HG03575 (cell line): ENCODE measurements around the gene CATSPER3.

Experiments used
- ATAC-seq: cut with Tn5 transposase; IDR thresholded peaks from one replicate; pipeline ENCODE4 v1.9.1; 2021; ENCODE audit not compliant: unreplicated experiment, insufficient number of reproducible peaks, low FRiP score; ENCODE audit errors: extremely low read depth

Gene CATSPER3

GRCh38 chr5:135037519-135038204 lies 70.0 kb downstream of the CATSPER3 start:
- no peak for ATAC-seq

DNA sequence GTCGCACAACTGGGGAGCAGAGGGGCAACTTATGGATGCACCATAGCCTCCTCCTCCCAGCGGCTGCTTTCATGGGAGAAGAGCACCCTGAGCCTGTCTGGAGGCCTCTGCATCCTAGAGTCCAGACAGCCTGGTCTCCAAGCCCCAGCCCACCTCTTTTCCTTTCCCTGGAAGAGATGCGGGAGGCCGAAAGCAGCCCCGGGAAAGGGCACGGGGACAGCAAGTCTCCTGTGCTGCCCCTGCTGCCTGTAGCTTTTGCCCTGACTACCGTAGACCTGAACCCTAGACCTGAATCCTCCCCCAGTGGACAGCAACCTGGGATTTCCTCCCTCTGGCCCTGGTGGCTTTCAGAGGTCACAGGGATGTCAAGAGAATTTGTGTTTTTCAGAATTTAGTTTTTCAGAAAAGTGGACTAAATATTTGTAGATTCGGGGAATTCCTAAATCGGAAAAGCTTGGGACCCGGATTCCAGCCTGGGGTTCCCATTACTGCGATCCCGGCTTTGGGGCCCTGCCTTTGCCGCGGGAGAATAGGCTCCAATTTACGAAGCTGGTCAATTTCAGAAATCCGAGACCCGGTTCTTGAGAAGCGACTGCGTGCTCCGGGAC lies 70.6 kb downstream of the CATSPER3 start:
- no peak for ATAC-seq

DNA sequence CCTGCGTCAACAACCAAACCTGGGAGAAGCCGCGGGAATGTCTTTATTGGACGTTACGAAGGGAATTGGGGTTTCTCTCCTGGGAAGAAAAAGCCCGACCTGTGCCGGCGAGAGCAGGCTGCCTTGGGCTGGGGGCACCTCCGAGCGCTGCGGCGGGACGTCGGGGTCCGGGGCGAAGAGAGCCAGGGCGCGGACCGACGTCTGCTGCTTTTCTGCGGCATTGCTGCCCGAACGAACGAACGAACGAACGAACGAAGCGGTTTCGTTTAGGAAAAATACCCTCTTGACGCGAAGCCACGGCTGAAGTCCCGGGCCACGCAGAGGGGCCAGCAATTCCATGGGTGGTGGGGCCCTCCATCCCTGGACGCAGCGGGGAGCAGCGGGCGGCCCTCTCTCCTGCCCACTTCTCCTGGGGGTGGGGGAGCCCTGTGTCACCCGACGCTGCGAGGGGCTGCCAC lies 71.1 kb downstream of the CATSPER3 start:
- ATAC-seq = no peak

GRCh38 chr5:135039271-135040033 lies 71.7 kb downstream of the CATSPER3 start:
- no peak for ATAC-seq

- no peak for ATAC-seq
Observed at GRCh38 chr5:135040034-135040332, 72.3 kb downstream of the CATSPER3 start.

DNA sequence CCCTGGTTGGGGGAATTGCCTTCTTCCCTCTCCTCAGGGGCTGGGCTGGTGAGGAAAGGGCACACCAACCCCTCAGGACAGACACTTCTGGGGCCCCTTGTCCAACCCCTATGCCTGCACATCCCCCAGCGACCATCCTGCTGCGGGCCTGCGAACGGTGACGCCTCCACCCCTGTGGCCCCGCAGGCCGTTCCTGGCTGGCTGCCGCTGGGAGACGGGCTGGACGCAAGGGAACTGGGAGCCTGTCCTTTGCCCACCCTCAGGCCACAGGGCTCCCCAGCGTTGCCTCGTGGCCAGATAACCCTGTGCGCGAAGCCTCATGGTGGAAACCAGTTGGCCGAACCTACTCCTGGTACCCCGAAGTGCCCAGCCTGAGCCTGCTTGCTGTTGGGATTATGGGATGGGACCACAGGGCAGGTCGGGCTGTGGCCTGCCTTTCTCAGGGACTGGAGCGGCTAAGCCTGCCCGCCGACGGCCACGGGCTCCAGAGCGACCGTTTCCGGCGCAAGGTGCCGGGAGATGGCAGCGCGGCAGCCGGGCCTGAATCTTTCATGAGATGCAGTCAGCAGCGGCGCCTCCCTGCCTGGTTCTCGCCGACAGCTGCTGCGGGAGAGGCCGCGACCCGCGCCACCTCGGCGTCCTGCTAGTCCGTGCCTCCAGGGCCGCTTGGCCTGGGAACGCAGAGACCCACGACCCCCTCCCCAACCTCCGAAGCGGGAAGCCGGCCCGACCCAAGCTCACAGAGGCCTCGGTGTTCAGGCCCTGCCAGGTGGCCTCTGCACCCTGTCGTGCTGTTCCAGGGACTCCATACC lies 72.8 kb downstream of the CATSPER3 start:
- ATAC-seq = no peak

DNA sequence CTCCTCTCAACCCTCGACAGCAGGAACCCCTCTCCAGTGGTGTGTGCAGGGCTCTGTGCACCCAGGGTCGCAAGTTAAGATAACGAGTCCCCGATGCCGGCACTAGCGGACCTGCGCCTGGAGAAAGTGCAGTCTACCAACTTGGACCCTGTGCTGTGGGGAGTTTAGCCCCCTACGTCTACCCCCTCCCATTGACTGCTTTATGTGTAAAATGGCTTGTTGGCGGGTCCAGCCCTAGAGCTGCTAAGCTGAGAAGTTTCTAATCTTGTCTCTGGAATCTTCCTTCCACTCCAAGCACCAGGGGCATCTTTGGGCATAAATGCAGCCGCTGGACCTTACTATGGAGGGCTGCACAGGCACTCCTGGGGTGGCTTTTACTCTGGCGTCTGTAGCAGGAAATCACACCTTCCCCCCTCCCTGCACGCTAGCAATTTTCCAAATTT lies 73.5 kb downstream of the CATSPER3 start:
- ATAC-seq = no peak

DNA sequence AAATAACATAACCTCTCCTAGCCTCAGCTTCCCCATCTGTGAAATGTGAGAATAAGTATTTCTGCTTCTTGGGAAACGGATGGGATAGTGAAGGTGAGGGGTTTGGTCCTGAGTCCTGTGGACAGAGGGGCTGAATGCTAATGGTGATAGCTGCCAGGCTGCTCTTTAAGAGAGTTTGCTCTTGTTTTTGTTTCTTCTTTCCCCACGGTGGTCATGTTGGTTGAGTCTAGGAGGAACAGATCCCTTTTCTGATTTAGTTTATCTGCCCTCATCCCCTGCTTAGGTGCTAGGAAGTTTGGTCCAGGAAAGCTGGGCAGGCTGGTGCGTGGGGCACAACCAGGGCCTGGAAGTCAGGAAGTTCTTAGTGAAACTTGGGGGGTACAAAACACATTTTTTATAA lies 74.0 kb downstream of the CATSPER3 start:
- no peak for ATAC-seq

GRCh38 chr5:135042595-135042994 lies 74.9 kb downstream of the CATSPER3 start:
- no peak for ATAC-seq

DNA sequence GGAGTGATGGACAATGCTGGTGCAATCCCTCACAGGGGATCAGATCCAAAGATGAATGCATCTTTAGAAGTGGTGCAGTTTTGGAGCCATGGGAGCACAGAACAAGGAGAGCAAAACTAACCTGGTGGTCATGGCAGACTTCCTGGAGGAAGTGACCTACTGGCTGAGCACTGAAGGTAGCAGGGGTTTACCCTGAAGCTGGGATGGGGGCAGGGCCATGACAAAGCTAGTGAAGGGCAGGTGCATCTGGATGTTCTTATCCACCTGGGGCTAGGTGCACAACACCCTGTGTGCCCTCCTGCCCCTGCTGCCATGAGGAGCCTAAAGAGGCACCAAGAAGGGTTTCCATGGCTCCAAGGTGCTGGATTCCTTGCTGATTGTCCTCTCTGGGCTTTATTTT lies 77.8 kb downstream of the CATSPER3 start:
- ATAC-seq = no peak

DNA sequence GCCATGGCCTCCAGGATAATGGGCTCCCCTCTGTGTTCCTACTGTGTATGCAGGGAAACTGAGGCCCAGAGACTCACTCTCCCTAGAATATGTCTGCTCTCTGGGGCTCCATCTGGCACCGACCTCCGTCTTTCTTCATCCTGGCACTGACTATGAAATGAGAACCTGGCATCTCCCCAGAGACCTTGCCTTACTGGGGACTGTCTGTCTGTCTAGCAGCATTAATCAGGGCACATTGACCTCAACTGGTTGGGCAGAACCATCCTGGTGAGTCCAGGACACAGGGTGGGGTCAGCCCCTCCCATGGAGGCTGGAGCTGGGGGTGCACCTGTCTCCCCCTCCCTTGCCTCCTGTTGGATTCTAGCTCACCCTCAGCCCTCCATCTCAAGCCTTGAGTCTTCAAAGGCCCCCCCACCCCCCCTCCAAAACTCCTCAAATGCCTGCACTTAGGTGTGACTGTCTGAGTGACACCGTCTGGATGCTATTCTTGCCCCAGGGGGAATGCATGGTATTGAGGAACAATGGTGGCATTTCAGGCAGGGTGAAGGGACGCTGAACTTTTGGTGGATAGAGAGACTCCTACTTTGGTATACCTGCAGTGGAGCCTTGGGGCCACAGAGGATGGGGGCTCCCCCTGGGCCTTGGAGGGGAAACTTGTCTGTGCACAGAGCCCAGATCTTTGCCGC lies 79.1 kb downstream of the CATSPER3 start:
- ATAC-seq = no peak

- no peak for ATAC-seq
Observed at GRCh38 chr5:135047347-135047695, 79.6 kb downstream of the CATSPER3 start.

DNA sequence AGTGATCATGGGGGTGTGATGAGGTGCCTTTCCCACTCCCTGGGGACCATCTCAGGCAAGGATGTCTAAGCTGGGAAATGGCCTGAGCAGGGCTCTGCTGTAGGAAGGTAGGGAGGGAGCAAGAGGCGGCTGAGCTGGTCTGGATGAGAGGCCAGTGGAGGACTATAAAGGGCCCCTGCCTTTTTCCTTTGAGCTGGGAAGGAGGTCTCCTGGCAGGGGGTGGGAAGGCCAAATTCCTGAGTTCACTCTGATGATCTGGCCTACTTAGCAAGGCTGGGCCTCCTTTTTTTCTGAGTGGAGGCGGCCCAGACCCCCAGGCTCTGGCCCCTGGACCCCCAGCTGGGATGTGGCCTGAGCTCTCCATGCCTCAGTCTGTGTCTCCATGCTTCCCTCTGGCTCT lies 80.6 kb downstream of the CATSPER3 start:
- no peak for ATAC-seq

DNA sequence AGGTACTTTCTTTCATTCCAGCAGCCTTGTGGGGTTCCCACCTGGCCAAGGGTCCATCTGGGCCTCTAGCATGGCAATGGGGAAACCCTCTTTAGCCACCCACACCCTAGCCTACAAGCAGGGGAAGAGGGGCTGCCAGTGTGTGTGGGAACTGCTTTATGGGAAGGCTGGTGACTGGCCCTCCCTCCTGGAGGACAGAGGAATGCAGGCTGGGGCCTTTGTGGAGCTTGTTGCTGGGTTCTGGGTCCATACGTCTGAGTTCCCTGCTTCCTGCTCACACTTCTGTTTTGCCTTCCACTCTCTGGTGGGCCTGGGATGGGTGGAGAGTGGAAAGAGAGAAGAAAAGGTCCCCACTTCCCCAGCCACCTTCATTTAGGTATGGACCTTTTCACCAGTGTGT lies 81.2 kb downstream of the CATSPER3 start:
- no peak for ATAC-seq

- ATAC-seq = no peak
Observed at GRCh38 chr5:135050244-135050767, 82.6 kb downstream of the CATSPER3 start.

DNA sequence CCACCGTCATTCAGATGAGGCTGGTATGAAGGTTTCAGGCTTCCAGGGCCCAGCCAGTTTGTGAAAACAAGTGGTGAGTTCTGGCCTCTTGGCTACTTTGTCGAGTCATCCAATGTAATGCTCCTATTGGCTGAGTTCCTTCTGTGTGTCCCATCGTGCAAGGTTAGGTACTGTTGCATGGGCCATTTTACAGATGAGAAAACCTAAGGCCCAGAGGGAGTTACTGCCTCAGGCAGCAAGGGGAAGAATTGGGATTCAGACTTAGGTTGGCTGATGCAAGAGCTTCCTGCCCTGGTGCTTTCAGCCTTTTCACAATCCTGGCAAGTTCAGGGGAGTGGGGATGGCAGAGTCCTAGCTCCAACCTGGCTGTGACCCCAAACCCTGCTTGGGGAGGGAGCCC lies 83.7 kb downstream of the CATSPER3 start:
- ATAC-seq = no peak

GRCh38 chr5:135051872-135052271 lies 84.2 kb downstream of the CATSPER3 start:
- no peak for ATAC-seq

GRCh38 chr5:135052511-135053145 lies 84.9 kb downstream of the CATSPER3 start:
- no peak for ATAC-seq
